Neural cell (in vitro differentiated cells): ENCODE results near the gene NOP14. TPM values are rescaled to one million over a fixed set of nuclear protein-coding genes. Genes with fewer than 3 reads are reported as not detected.

Experiments
- H2AFZ ChIP-seq: fragments of 200-600, 300-800 bp; sonication (generic), shearing (Covaris generic); 2 replicates; pipeline ENCODE4 v1.6.0; 2014; ENCODE audit warnings: low read depth, mild to moderate bottlenecking, antibody characterized with exemption, low read length, moderate library complexity
- H3F3A ChIP-seq: fragments of 200-600 bp; shearing (Covaris generic); 2 replicates; pipeline ENCODE4 v1.6.1; 2016; ENCODE audit warnings: mild to moderate bottlenecking, moderate library complexity, mixed read lengths, antibody characterized with exemption, low read length; ENCODE audit not compliant: insufficient read depth, poor library complexity, severe bottlenecking
- H3K27ac ChIP-seq: fragments of 200-600, 300-800 bp; sonication (generic), shearing (Covaris generic); 2 replicates; pipeline ENCODE4 v1.5.1; 2014; ENCODE audit warnings: mild to moderate bottlenecking, low read length, moderate library complexity
- H3K27me3 ChIP-seq: fragments of 300-800, 200-600 bp; sonication (generic), shearing (Covaris generic); 2 replicates; pipeline ENCODE4 v1.6.0; 2014; ENCODE audit warnings: mild to moderate bottlenecking, low read depth, low read length, moderate library complexity; ENCODE audit not compliant: insufficient read depth
- H3K36me3 ChIP-seq: fragments of 300-800, 200-600 bp; sonication (generic), shearing (Covaris generic); 2 replicates; pipeline ENCODE4 v1.5.1; 2014; ENCODE audit warnings: mild to moderate bottlenecking, antibody characterized with exemption, low read length, moderate library complexity; ENCODE audit not compliant: insufficient read depth
- H3K4me2 ChIP-seq: fragments of 300-800, 200-600 bp; sonication (generic), shearing (Covaris generic); 2 replicates; pipeline ENCODE4 v1.6.0; 2014; ENCODE audit warnings: mild to moderate bottlenecking, low read length
- H3K4me3 ChIP-seq: fragments of 300-800, 200-600 bp; sonication (generic), shearing (Covaris generic); 2 replicates; pipeline ENCODE4 v1.5.1; 2014; ENCODE audit warnings: mild to moderate bottlenecking, low read length, moderate library complexity
- H3K79me2 ChIP-seq: fragments of 200-600 bp; shearing (Covaris generic); replicated peaks from 2 replicates; pipeline ENCODE4 v1.6.0; 2014; ENCODE audit warnings: mild to moderate bottlenecking, low read length, moderate library complexity; ENCODE audit not compliant: insufficient read depth
- H3K9ac ChIP-seq: fragments of 300-800, 200-600 bp; sonication (generic), shearing (Covaris generic); 2 replicates; pipeline ENCODE4 v1.6.1; 2016; ENCODE audit warnings: mild to moderate bottlenecking, low read length, mixed read lengths
- H3K9me2 ChIP-seq: fragments of 200-600 bp; shearing (Covaris generic); 2 replicates; pipeline ENCODE4 v1.6.1; 2016; ENCODE audit warnings: mild to moderate bottlenecking, low read length, mixed read lengths; ENCODE audit not compliant: insufficient read depth
- H3K9me3 ChIP-seq: fragments of 200-600, 300-800 bp; sonication (generic), shearing (Covaris generic); 2 replicates; pipeline ENCODE4 v1.6.1; 2016; ENCODE audit warnings: mild to moderate bottlenecking, mixed run types, low read length, moderate library complexity, mixed read lengths
- H4K20me1 ChIP-seq: fragments of 200-600 bp; shearing (Covaris generic); 2 replicates; pipeline ENCODE4 v1.6.1; 2016; ENCODE audit warnings: mild to moderate bottlenecking, mixed run types; ENCODE audit not compliant: insufficient read depth
- CTCF ChIP-seq: fragments of 450-650 bp; IDR thresholded peaks from 2 replicates; pipeline ENCODE4 v1.5.1; 2014; ENCODE audit warnings: antibody characterized with exemption, mild to moderate bottlenecking, moderate library complexity; ENCODE audit not compliant: poor library complexity, severe bottlenecking
- EP300 ChIP-seq: fragments of 450-650 bp; conservative IDR thresholded peaks from 2 replicates; pipeline ENCODE4 v1.6.1; 2014; ENCODE audit warnings: antibody characterized with exemption, mild to moderate bottlenecking, moderate library complexity; ENCODE audit not compliant: poor library complexity, severe bottlenecking
- EZH2 ChIP-seq: fragments of 200-600, 300-800 bp; shearing (Covaris generic), sonication (generic); IDR thresholded peaks from 2 replicates; pipeline ENCODE4 v1.6.1; 2014; ENCODE audit warnings: antibody characterized with exemption, low read length, borderline replicate concordance, mild to moderate bottlenecking; ENCODE audit not compliant: insufficient read depth, poor library complexity, severe bottlenecking
- MXI1 ChIP-seq: fragments of 450-650 bp; conservative IDR thresholded peaks from 2 replicates; pipeline ENCODE4 v1.6.1; 2014; ENCODE audit warnings: antibody characterized with exemption, mild to moderate bottlenecking; ENCODE audit not compliant: poor library complexity, severe bottlenecking
- POLR2AphosphoS5 ChIP-seq: IDR thresholded peaks from 2 replicates; pipeline ENCODE4 v1.6.1; 2012
- RAD21 ChIP-seq: fragments of 450-650 bp; conservative IDR thresholded peaks from 2 replicates; pipeline ENCODE4 v1.6.1; 2014; ENCODE audit warnings: antibody characterized with exemption, mild to moderate bottlenecking, moderate library complexity
- REST ChIP-seq: IDR thresholded peaks from 2 replicates; pipeline ENCODE4 v1.6.1; 2012; ENCODE audit warnings: borderline replicate concordance
- SMC3 ChIP-seq: fragments of 450-650 bp; conservative IDR thresholded peaks from 2 replicates; pipeline ENCODE4 v1.6.1; 2014; ENCODE audit warnings: antibody characterized with exemption, mild to moderate bottlenecking, moderate library complexity; ENCODE audit not compliant: poor library complexity
- TAF1 ChIP-seq: IDR thresholded peaks from 2 replicates; pipeline ENCODE4 v1.6.1; 2012; ENCODE audit warnings: low read depth
- polyA plus RNA-seq: library from polyadenylated mRNA; depleted of rRNA; stranded (reverse); fragments of >200 nt; gene quantifications from 2 replicates; pipeline ENCODE4 v1.2.3, GENCODE V29; 2014

Gene NOP14
- polyA plus RNA-seq, 1 donor from 2014 or later = 6.3 TPM

- H3F3A ChIP-seq = no peaks in the 10 kb centered on the region
- H3K9ac ChIP-seq = no peak overlapping the region
- no peaks in the 10 kb centered on the region for H4K20me1 ChIP-seq
- no peaks in the 10 kb centered on the region for H3K9me2 ChIP-seq
- no peak overlapping the region for H3K4me2 ChIP-seq
- no peak for TF ChIP-seq RAD21
- no peak overlapping the region for H3K27ac ChIP-seq
- H2AFZ ChIP-seq = no peak overlapping the region
- no peaks in the 10 kb centered on the region for H3K27me3 ChIP-seq
- no peaks in the 10 kb centered on the region for H3K9me3 ChIP-seq
- H3K36me3 ChIP-seq = no peaks in the 10 kb centered on the region
- no peak overlapping the region for H3K4me3 ChIP-seq
- H3K79me2 ChIP-seq = no peaks in the 10 kb centered on the region
Observed at GRCh38 chr4:2927696-2928075, 35.5 kb downstream of the NOP14 start.

- Histone ChIP-seq H3K36me3 (no peaks in the 10 kb centered on the region), H2AFZ (no peak overlapping the region), H3F3A (no peaks in the 10 kb centered on the region), H3K4me3 (no peak overlapping the region), H3K79me2 (no peaks in the 10 kb centered on the region), H4K20me1 (no peaks in the 10 kb centered on the region), H3K27ac (no peak overlapping the region), H3K4me2 (no peak overlapping the region), H3K9me2 (no peaks in the 10 kb centered on the region), H3K27me3 (no peaks in the 10 kb centered on the region), H3K9ac (no peak overlapping the region), H3K9me3 (no peaks in the 10 kb centered on the region)
- no peak for TF ChIP-seq CTCF
- no peak for TF ChIP-seq REST
- TF ChIP-seq EZH2 = no peak
- TF ChIP-seq MXI1 = no peak
- TF ChIP-seq TAF1 = no peak
- TF ChIP-seq EP300 = no peak
- TF ChIP-seq POLR2AphosphoS5 = no peak
- no peak for TF ChIP-seq SMC3
- TF ChIP-seq RAD21 = no peak
Observed at GRCh38 chr4:2927016-2927695, 36.0 kb downstream of the NOP14 start.
